OCI-LY7 (cell line): Measurements from ENCODE around the gene LTBP2. TPM values are rescaled to one million over a fixed set of nuclear protein-coding genes. Genes with fewer than 3 reads are reported as not detected.
A peak's percentile ranks its signal among the peaks of the same experiment; 100 is the strongest.

Experiments used
- BruUV-seq: library from RNA; stranded (reverse); fragments of 400-500 nt; replicated peaks from 2 replicates; lab custom pipeline; 2021; lab: Mats Ljungman, UMichigan
- CTCF ChIA-PET: fragments of 300-600 bp; sonication (Branson Sonifier 250); formaldehyde crosslinking; loops from one replicate; lab custom pipeline; 2022; ENCODE audit warnings: antibody characterized with exemption; ENCODE audit not compliant: unreplicated experiment; lab: Charles Lee
- POLR2A ChIA-PET: fragments of 300-600 bp; sonication (Branson Sonifier 250); formaldehyde crosslinking; loops from one replicate; lab custom pipeline; 2022; ENCODE audit warnings: antibody characterized with exemption; lab: Charles Lee
- DNase-seq: peaks from one replicate; pipeline ENCODE4 v3.0.0-alpha.2; 2015; ENCODE audit warnings: low spot score
- H2AFZ ChIP-seq: fragments of 200-600 bp; sonication (generic), shearing (Covaris generic); 2 replicates; pipeline ENCODE4 v1.6.1; 2014; ENCODE audit warnings: mild to moderate bottlenecking, antibody characterized with exemption, low read length, moderate library complexity
- H3K27ac ChIP-seq: fragments of 200-600 bp; sonication (generic); 2 replicates; pipeline ENCODE4 v1.5.1; 2014; ENCODE audit warnings: mixed run types, low read depth, mild to moderate bottlenecking, moderate library complexity, low read length, inconsistent platforms; ENCODE audit not compliant: poor library complexity, severe bottlenecking
- H3K36me3 ChIP-seq: fragments of 200-600 bp; sonication (generic); 2 replicates; pipeline ENCODE4 v1.6.1; 2014; ENCODE audit warnings: mild to moderate bottlenecking, antibody characterized with exemption, low read length, moderate library complexity, mixed read lengths; ENCODE audit not compliant: insufficient read depth
- H3K4me1 ChIP-seq: fragments of 200-600 bp; sonication (generic); 2 replicates; pipeline ENCODE4 v1.5.1; 2014; ENCODE audit warnings: mild to moderate bottlenecking, low read length; ENCODE audit not compliant: insufficient read depth, poor library complexity, severe bottlenecking
- H3K4me2 ChIP-seq: fragments of 200-600 bp; sonication (generic); 2 replicates; pipeline ENCODE4 v1.6.1; 2014; ENCODE audit warnings: mild to moderate bottlenecking, low read length
- H3K4me3 ChIP-seq: fragments of 200-600 bp; sonication (generic); 2 replicates; pipeline ENCODE4 v1.5.1; 2014; ENCODE audit warnings: mild to moderate bottlenecking, low read depth, low read length; ENCODE audit not compliant: poor library complexity, severe bottlenecking
- H3K79me2 ChIP-seq: fragments of 200-600 bp; sonication (generic); 2 replicates; pipeline ENCODE4 v1.6.1; 2016; ENCODE audit warnings: low read depth, mild to moderate bottlenecking, low read length, moderate library complexity, mixed read lengths; ENCODE audit not compliant: insufficient read depth
- H3K9me2 ChIP-seq: fragments of 200-600 bp; sonication (generic); 2 replicates; pipeline ENCODE4 v1.6.1; 2016; ENCODE audit warnings: mild to moderate bottlenecking, low read length, mixed read lengths; ENCODE audit not compliant: insufficient read depth
- H3K9me3 ChIP-seq: fragments of 200-600 bp; sonication (generic); 2 replicates; pipeline ENCODE4 v1.6.1; 2014; ENCODE audit warnings: mild to moderate bottlenecking, mixed run types, low read length, mixed read lengths
- H4K20me1 ChIP-seq: fragments of 200-600 bp; sonication (generic); 2 replicates; pipeline ENCODE4 v1.6.1; 2014; ENCODE audit warnings: mild to moderate bottlenecking, antibody characterized with exemption, low read length, moderate library complexity, mixed read lengths; ENCODE audit not compliant: insufficient read depth
- CTCF ChIP-seq: fragments of 200-600 bp; sonication (generic); conservative IDR thresholded peaks from 2 replicates; pipeline ENCODE4 v1.5.1; 2014; ENCODE audit warnings: mild to moderate bottlenecking, antibody characterized with exemption, low read length, moderate library complexity, mixed read lengths
- EZH2phosphoT487 ChIP-seq: fragments of 200-600 bp; sonication (generic); IDR thresholded peaks from 2 replicates; pipeline ENCODE4 v1.6.1; 2018; ENCODE audit warnings: low read depth, borderline replicate concordance, mild to moderate bottlenecking, mixed run types, antibody characterized with exemption, low read length, moderate library complexity, mixed read lengths
- intact Hi-C: fragments of 100-400 bp; cut with micrococcal nuclease; formaldehyde crosslinking; loops from one replicate; pipeline ENCODE4 v1.10.0; 2022; ENCODE audit not compliant: unreplicated experiment
- total RNA-seq, 2 experiments: library from RNA; depleted of rRNA in 1 of 2; stranded (reverse); fragments of >200 nt in 1 of 2; shearing (Covaris generic) in 1 of 2; gene quantifications; 2 replicates each; pipeline ENCODE4 v1.2.3, GENCODE V29; 2014 to 2022

The LTBP2 gene
- total RNA-seq, 2 experiments from 2014 or later = 0.15 to 0.25 TPM

- POLR2A ChIA-PET = interaction anchor here (0.7 kb wide), 1 partner anchor 9 kb away, joined by 3 read pairs; the partner anchor contains the start of genes ISCA2 and NPC2
- no peaks in the 10 kb centered on the region for H3K9me2 ChIP-seq
- no TSS peak for BruUV-seq
- no peaks in the 10 kb centered on the region for H3K79me2 ChIP-seq
- H3K4me2 ChIP-seq = no peak overlapping the region
- H4K20me1 ChIP-seq = no peaks in the 10 kb centered on the region
- intact Hi-C loops = loop anchor here (5.0 kb wide), 1 partner anchor 105 kb away; no protein-coding TSS in a partner anchor
- H3K27ac ChIP-seq = no peak overlapping the region
- CTCF ChIA-PET = interaction anchor here (0.5 to 0.8 kb wide), 2 partner anchors 13 to 20 kb away, joined by 3 read pairs; no protein-coding TSS in a partner anchor
- H3K4me3 ChIP-seq = no peak overlapping the region
- peaks cover 9% of the 10 kb centered on the region for H3K4me1 ChIP-seq
- H3K36me3 ChIP-seq = no peaks in the 10 kb centered on the region
- peak; percentile 62 for DNase-seq
- H3K9me3 ChIP-seq = no peaks in the 10 kb centered on the region
- TF ChIP-seq CTCF (peak; percentile 76), EZH2phosphoT487 (no peak)
- H2AFZ ChIP-seq = no peak overlapping the region
These were observed 109.6 kb downstream of the LTBP2 start for GRCh38 chr14:74502236-74503019.

DNA sequence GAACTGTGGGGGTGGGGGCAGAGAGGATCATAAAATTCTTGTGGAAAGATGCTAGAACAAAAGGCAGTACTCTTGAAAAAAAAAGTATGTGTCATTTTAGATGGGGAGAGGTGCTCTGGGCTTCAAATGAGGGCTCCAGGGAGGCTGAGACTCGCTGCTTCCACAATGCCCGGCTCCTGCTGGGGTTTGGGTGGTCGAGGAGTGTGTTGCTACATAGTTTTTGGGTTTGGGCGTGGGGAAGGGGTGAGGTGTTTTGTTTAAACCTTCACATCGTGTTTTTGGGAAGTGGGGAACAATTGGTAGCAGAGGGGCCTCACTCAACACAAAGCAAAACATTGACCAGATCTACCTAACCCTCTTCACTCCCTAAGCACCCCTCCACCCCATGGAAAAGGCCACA, 110.3 kb downstream of the LTBP2 start:
- Histone ChIP-seq H3K4me3 (no peak overlapping the region), H3K27ac (no peak overlapping the region), H3K9me2 (no peaks in the 10 kb centered on the region), H3K4me2 (no peak overlapping the region), H3K79me2 (no peaks in the 10 kb centered on the region), H3K9me3 (no peaks in the 10 kb centered on the region), H4K20me1 (no peaks in the 10 kb centered on the region), H3K4me1 (peaks cover 9% of the 10 kb centered on the region), H2AFZ (no peak overlapping the region), H3K36me3 (no peaks in the 10 kb centered on the region)
- intact Hi-C loops = loop anchor here (5.0 kb wide), 1 partner anchor 106 kb away; no protein-coding TSS in a partner anchor
- no peak for DNase-seq
- ChIA-PET CTCF (interaction anchor here (0.5 kb wide), 1 partner anchor 21 kb away, joined by 3 read pairs; no protein-coding TSS in a partner anchor), POLR2A (interaction anchor here (0.7 kb wide), 1 partner anchor 9 kb away, joined by 3 read pairs; the partner anchor contains the start of genes ISCA2 and NPC2)
- TF ChIP-seq EZH2phosphoT487 (no peak), CTCF (no peak)
- no TSS peak for BruUV-seq

- Histone ChIP-seq H3K4me2 (no peak overlapping the region), H3K4me3 (no peak overlapping the region), H3K79me2 (no peaks in the 10 kb centered on the region), H3K36me3 (0 out of 2 replicates have a peak, but pooled peaks cover 5% of the 10 kb centered on the region), H3K9me2 (no peaks in the 10 kb centered on the region), H3K4me1 (peaks cover 4% of the 10 kb centered on the region), H3K27ac (no peak overlapping the region), H2AFZ (no peak overlapping the region), H3K9me3 (no peaks in the 10 kb centered on the region), H4K20me1 (no peaks in the 10 kb centered on the region)
- ChIA-PET CTCF (interaction anchor here (1.0 kb wide), 1 partner anchor 24 kb away, joined by 4 read pairs; no protein-coding TSS in a partner anchor), POLR2A (no interaction called here)
- DNase-seq = peak; percentile 31
- BruUV-seq = no TSS peak
- TF ChIP-seq CTCF = peak; percentile 67
- TF ChIP-seq EZH2phosphoT487 = no peak
- intact Hi-C loops = loop anchor here (5.0 kb wide), 1 partner anchor 106 kb away; no protein-coding TSS in a partner anchor
These were observed 110.9 kb downstream of the LTBP2 start for GRCh38 chr14:74501135-74501614.
